GM23248 (cell line): ENCODE results near the gene PROC. TPM values are rescaled to one million over a fixed set of nuclear protein-coding genes. Genes with fewer than 3 reads are reported as not detected.

Experiments used
- DNase-seq: peaks from one replicate; pipeline ENCODE4 v3.0.0-alpha.2; 2015
- H2AFZ ChIP-seq: fragments of 200-600 bp; sonication (generic); 2 replicates; pipeline ENCODE4 v1.6.1; 2016; ENCODE audit warnings: antibody characterized with exemption
- H3F3A ChIP-seq: fragments of 200-600 bp; sonication (generic); 2 replicates; pipeline ENCODE4 v1.6.1; 2016; ENCODE audit warnings: mild to moderate bottlenecking, antibody characterized with exemption, mixed run types; ENCODE audit not compliant: insufficient read depth
- H3K27ac ChIP-seq: fragments of 200-600 bp; sonication (generic); 2 replicates; pipeline ENCODE4 v1.5.1; 2016; ENCODE audit warnings: mild to moderate bottlenecking
- H3K27me3 ChIP-seq: fragments of 200-600 bp; sonication (generic); replicated peaks from 2 replicates; pipeline ENCODE4 v1.6.1; 2016; ENCODE audit warnings: mild to moderate bottlenecking; ENCODE audit not compliant: insufficient read depth
- H3K36me3 ChIP-seq: fragments of 200-600 bp; sonication (generic); 2 replicates; pipeline ENCODE4 v1.6.1; 2016; ENCODE audit warnings: low read depth, mild to moderate bottlenecking
- H3K4me1 ChIP-seq: fragments of 200-600 bp; sonication (generic); 2 replicates; pipeline ENCODE4 v1.6.1; 2016; ENCODE audit warnings: mild to moderate bottlenecking; ENCODE audit not compliant: insufficient read depth
- H3K4me2 ChIP-seq: fragments of 200-600 bp; sonication (generic); one replicate; pipeline ENCODE4 v1.6.1; 2016; ENCODE audit warnings: mild to moderate bottlenecking; ENCODE audit not compliant: unreplicated experiment
- H3K4me3 ChIP-seq: fragments of 200-600 bp; sonication (generic); 2 replicates; pipeline ENCODE4 v1.5.1; 2016; ENCODE audit warnings: mild to moderate bottlenecking
- H3K79me2 ChIP-seq: fragments of 200-600 bp; sonication (generic); 2 replicates; pipeline ENCODE4 v1.6.1; 2016; ENCODE audit warnings: mild to moderate bottlenecking; ENCODE audit not compliant: insufficient read depth
- H3K9ac ChIP-seq: fragments of 200-600 bp; sonication (generic); 2 replicates; pipeline ENCODE4 v1.6.1; 2016; ENCODE audit warnings: mild to moderate bottlenecking
- H3K9me2 ChIP-seq: fragments of 200-600 bp; sonication (generic); 2 replicates; pipeline ENCODE4 v1.6.1; 2016; ENCODE audit warnings: mixed run types, mild to moderate bottlenecking, moderate library complexity; ENCODE audit not compliant: insufficient read depth
- H3K9me3 ChIP-seq: fragments of 200-600 bp; sonication (generic); one replicate; pipeline ENCODE4 v1.6.1; 2017; ENCODE audit warnings: low read depth
- H4K20me1 ChIP-seq: fragments of 200-600 bp; sonication (generic); 2 replicates; pipeline ENCODE4 v1.6.0; 2016; ENCODE audit not compliant: insufficient read depth
- EZH2 ChIP-seq: fragments of 200-600 bp; sonication (generic); IDR thresholded peaks from 2 replicates; pipeline ENCODE4 v1.6.1; 2018; ENCODE audit warnings: antibody characterized with exemption, mild to moderate bottlenecking; ENCODE audit not compliant: insufficient read depth, poor library complexity, severe bottlenecking
- EZH2phosphoT487 ChIP-seq: fragments of 200-600 bp; sonication (generic); IDR thresholded peaks from 2 replicates; pipeline ENCODE4 v1.6.1; 2018; ENCODE audit warnings: antibody characterized with exemption, moderate library complexity, mild to moderate bottlenecking, low read depth; ENCODE audit not compliant: insufficient read depth
- WGBS, 2 experiments: methylation state at CpG; one replicate each; pipeline ENCODE4 v1.1.6; 2015 to 2017; ENCODE audit warnings: low lambda C conversion rate in 2 of 2, low coverage in 1 of 2; ENCODE audit errors: missing lambda C conversion rate in 2 of 2; 5-methylcytosine and 5-hydroxymethylcytosine counted together
- in situ Hi-C: fragments of 300-500 bp; cut with MboI; formaldehyde crosslinking; loops from 2 replicates; pipeline ENCODE4 v1.15.0; 2020
- polyA plus RNA-seq: library from polyadenylated mRNA; unstranded; fragments of >200 nt; fragmentation: Nextera tagmentation; extraction: Ambion mirVana; gene quantifications from 2 replicates; pipeline ENCODE4 v1.2.1, GENCODE V29; 2016
- total RNA-seq: library from RNA; depleted of rRNA; stranded (reverse); fragments of >200 nt; shearing (Covaris generic); gene quantifications from 2 replicates; pipeline ENCODE4 v1.2.3, GENCODE V29; 2014

PROC gene
- total and polyA plus RNA-seq, 2 experiments from 2014 or later: not detected

DNA sequence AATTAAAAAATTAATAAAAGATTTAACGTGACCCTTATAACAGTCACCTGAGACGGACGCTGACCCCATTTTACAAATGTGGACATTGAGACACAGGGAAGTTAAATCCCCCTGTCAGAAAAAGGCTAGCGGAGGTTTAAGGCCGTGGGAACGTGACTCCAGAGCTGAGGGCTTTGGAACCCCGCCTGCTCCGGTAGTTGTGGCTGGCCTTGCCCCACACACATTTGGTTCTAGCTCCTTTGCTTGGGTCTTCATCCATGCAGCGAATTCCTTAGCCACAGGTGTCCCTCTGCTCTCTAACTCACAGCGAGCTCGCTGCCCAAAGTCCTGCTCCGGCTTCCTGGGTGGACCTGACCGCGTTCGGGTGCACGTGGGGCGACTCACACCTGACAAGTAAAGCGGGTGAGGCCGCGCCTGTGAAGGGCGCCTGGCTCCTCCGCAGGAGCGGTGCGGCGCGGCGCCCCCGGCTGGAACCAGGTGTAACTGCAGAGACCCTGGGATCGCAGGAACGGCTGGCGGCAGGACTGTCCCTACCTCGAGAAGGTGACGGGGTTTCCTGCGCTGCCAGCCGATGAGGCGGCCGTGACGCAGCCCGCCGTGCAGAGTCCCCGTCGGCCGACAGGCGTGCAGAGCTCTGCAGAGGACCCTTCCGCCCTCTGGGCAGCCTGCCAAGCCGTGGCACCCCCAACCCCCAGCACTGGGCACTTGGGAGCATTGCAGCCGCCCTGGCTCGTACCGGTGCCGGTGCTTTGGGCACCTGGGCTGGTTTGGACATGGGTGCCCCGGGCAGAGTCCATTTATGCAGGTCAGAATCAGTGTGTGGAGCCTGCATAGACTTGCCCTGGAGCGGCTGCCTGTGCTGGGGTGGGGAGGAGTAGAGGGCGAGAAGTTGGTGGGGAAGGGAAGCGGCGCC is 2.4 kb upstream of the PROC start:
- DNase-seq: no peak
- H3K9me3 ChIP-seq: no peaks in the 10 kb centered on the region
- H2AFZ ChIP-seq: no peak overlapping the region
- peaks cover 29% of the 10 kb centered on the region for H3F3A ChIP-seq
- H3K4me1 ChIP-seq: peaks cover 27% of the 10 kb centered on the region
- WGBS, 2 experiments: 70 to 71% methylated on average over 50 to 55 of the region's 55 CpGs
- in situ Hi-C loops: no loop called here
- no peak overlapping the region for H3K27ac ChIP-seq
- no peak overlapping the region for H3K4me2 ChIP-seq
- no peak for TF ChIP-seq EZH2phosphoT487
- no peak for TF ChIP-seq EZH2
- H3K9me2 ChIP-seq: no peaks in the 10 kb centered on the region
- H3K9ac ChIP-seq: no peak overlapping the region
- no peaks in the 10 kb centered on the region for H3K36me3 ChIP-seq
- H4K20me1 ChIP-seq: no peaks in the 10 kb centered on the region
- H3K79me2 ChIP-seq: no peaks in the 10 kb centered on the region
- no peaks in the 10 kb centered on the region for H3K27me3 ChIP-seq
- no peak overlapping the region for H3K4me3 ChIP-seq

DNA sequence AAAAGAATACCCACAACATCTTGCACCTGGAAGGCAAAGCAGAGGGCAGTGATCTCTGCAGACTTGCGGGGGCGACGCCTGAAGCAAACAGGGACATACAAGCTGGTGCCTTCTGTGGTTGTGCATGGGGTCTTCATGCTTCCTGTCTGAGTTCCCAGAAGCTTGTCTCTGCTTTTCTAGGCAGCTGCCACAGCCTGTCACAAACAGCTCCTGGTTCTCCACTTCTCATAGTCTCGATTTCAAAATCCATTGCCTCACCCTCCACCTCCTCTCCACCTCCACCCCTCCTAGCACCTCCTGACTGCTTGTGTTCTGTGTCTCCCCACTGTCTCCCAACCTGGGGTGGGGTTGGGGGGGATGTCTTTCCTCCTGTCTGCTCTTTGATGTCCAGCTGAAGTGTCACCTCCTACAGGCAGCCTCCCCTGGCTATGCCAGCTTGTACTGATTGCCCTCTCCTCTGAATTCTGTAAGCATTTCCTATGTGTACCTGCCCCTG is 1.7 kb upstream of the PROC start:
- Histone ChIP-seq H3K9me2 (no peaks in the 10 kb centered on the region), H3K9me3 (no peaks in the 10 kb centered on the region), H3K27me3 (no peaks in the 10 kb centered on the region), H3K27ac (no peak overlapping the region), H3K9ac (no peak overlapping the region), H3K4me2 (no peak overlapping the region), H2AFZ (no peak overlapping the region), H3F3A (peaks cover 22% of the 10 kb centered on the region), H3K4me3 (no peak overlapping the region), H4K20me1 (no peaks in the 10 kb centered on the region), H3K4me1 (peaks cover 21% of the 10 kb centered on the region), H3K79me2 (no peaks in the 10 kb centered on the region), H3K36me3 (no peaks in the 10 kb centered on the region)
- WGBS, 2 experiments: 75 to 88% methylated on average over 2 to 4 of the region's 4 CpGs
- in situ Hi-C loops: no loop called here
- TF ChIP-seq EZH2 (no peak), EZH2phosphoT487 (no peak)
- no peak for DNase-seq

DNA sequence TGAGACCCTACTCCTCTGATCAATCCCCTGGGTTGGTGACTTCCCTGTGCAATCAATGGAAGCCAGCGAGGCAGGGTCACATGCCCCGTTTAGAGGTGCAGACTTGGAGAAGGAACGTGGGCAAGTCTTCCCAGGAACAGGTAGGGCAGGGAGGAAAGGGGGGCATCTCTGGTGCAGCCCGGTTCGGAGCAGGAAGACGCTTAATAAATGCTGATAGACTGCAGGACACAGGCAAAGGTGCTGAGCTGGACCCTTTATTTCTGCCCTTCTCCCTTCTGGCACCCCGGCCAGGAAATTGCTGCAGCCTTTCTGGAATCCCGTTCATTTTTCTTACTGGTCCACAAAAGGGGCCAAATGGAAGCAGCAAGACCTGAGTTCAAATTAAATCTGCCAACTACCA is 821 bp upstream of the PROC start:
- Histone ChIP-seq H3K4me1 (peaks cover 17% of the 10 kb centered on the region), H2AFZ (no peak overlapping the region), H3K9me3 (no peaks in the 10 kb centered on the region), H3K9me2 (no peaks in the 10 kb centered on the region), H4K20me1 (no peaks in the 10 kb centered on the region), H3K79me2 (no peaks in the 10 kb centered on the region), H3K36me3 (no peaks in the 10 kb centered on the region), H3F3A (peaks cover 14% of the 10 kb centered on the region), H3K9ac (no peak overlapping the region), H3K27ac (no peak overlapping the region), H3K27me3 (no peaks in the 10 kb centered on the region), H3K4me2 (no peak overlapping the region), H3K4me3 (no peak overlapping the region)
- TF ChIP-seq EZH2phosphoT487 (no peak), EZH2 (no peak)
- in situ Hi-C loops: no loop called here
- 67 to 74% methylated on average over 8 of the region's 8 CpGs for WGBS, 2 experiments
- DNase-seq: no peak

DNA sequence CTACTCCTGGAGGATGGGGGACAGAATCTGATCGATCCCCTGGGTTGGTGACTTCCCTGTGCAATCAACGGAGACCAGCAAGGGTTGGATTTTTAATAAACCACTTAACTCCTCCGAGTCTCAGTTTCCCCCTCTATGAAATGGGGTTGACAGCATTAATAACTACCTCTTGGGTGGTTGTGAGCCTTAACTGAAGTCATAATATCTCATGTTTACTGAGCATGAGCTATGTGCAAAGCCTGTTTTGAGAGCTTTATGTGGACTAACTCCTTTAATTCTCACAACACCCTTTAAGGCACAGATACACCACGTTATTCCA is 844 bp downstream of the PROC start:
- in situ Hi-C loops: no loop called here
- WGBS, 2 experiments: 95% methylated on average over 4 of the region's 4 CpGs

More for the DNA sequence above, 844 bp downstream of the PROC start:
- Histone ChIP-seq H4K20me1 (no peaks in the 10 kb centered on the region), H3F3A (peaks cover 4% of the 10 kb centered on the region), H2AFZ (no peak overlapping the region), H3K27me3 (no peaks in the 10 kb centered on the region), H3K4me2 (no peak overlapping the region), H3K27ac (no peak overlapping the region), H3K9me3 (no peaks in the 10 kb centered on the region), H3K9me2 (no peaks in the 10 kb centered on the region), H3K4me1 (peaks cover 8% of the 10 kb centered on the region), H3K4me3 (no peak overlapping the region), H3K36me3 (no peaks in the 10 kb centered on the region), H3K79me2 (no peaks in the 10 kb centered on the region), H3K9ac (no peak overlapping the region)
- DNase-seq: no peak
- TF ChIP-seq EZH2: no peak
- no peak for TF ChIP-seq EZH2phosphoT487
